Heart left ventricle (tissue), 16 donors: Measurements from ENCODE around the gene PCNP. TPM values are rescaled to one million over a fixed set of nuclear protein-coding genes. Genes with fewer than 3 reads are reported as not detected.

Experiments
- ATAC-seq, 4 donors: fragments of 200-7000 bp; cut with Tn5 transposase; one replicate each; pipeline ENCODE4 v1.9.1; 2020 to 2022; ENCODE audit warnings: moderate library complexity in 4 of 4, mild to moderate bottlenecking in 3 of 4, moderate number of reproducible peaks in 1 of 4
- DNase-seq, 5 donors: peaks; one replicate each; pipeline ENCODE4 v3.0.0-alpha.2; 2020
- H3K27ac ChIP-seq, 12 donors: fragments of 200-600 bp; sonication (generic) in 4 of 12; one replicate each; pipeline versions ENCODE4 v1.5.0 to v1.8.0; 2016 to 2022; ENCODE audit warnings: mild to moderate bottlenecking in 2 of 12
- H3K27me3 ChIP-seq, 9 donors: fragments of 200-600 bp; sonication (generic) in 2 of 9; one replicate each; pipeline versions ENCODE4 v1.5.1 to v1.8.0; 2016 to 2022; ENCODE audit warnings: mild to moderate bottlenecking in 3 of 9
- H3K36me3 ChIP-seq, 9 donors: fragments of 200-600 bp; sonication (generic) in 2 of 9; one replicate each; pipeline versions ENCODE4 v1.5.0 to v1.8.0; 2018 to 2022; ENCODE audit warnings: mild to moderate bottlenecking in 2 of 9
- H3K4me1 ChIP-seq, 12 donors: fragments of 200-600 bp; sonication (generic) in 4 of 12; one replicate each; pipeline versions ENCODE4 v1.5.0 to v1.8.0; 2016 to 2022; ENCODE audit warnings: mild to moderate bottlenecking in 3 of 12
- H3K4me3 ChIP-seq, 12 donors: fragments of 200-600 bp; sonication (generic) in 4 of 12; one replicate each; pipeline versions ENCODE4 v1.5.0 to v1.8.0; 2017 to 2022; ENCODE audit warnings: mild to moderate bottlenecking in 9 of 12, moderate library complexity in 4 of 12
- H3K9me3 ChIP-seq, 12 donors: fragments of 200-600 bp; sonication (generic) in 4 of 12; one replicate each; pipeline versions ENCODE4 v1.5.0 to v1.8.0; 2016 to 2022; ENCODE audit warnings: mild to moderate bottlenecking in 1 of 12
- CTCF ChIP-seq, 12 donors: fragments of 200-600 bp; sonication (generic) in 4 of 12; IDR thresholded peaks; one replicate each; pipeline versions ENCODE4 v1.5.0 to v1.8.0; 2018 to 2022; ENCODE audit warnings: antibody characterized with exemption in 12 of 12, mild to moderate bottlenecking in 5 of 12
- POLR2A ChIP-seq, 2 donors: fragments of 450-650 bp; IDR thresholded peaks; one replicate each; pipeline ENCODE4 v1.6.1; 2017; ENCODE audit warnings: antibody characterized with exemption in 2 of 2, mild to moderate bottlenecking in 2 of 2, moderate library complexity in 2 of 2
- WGBS, 4 donors: extraction: QIAGEN DNeasy Blood & Tissue Kit in 2 of 4; methylation state at CpG; one replicate each; pipeline versions ENCODE4 v1.1.5 to v1.1.7; 2013 to 2018; 5-methylcytosine and 5-hydroxymethylcytosine counted together
- intact Hi-C, 10 donors: fragments of 100-400 bp; cut with DNase I; formaldehyde crosslinking; loops; one replicate each; pipeline versions ENCODE4 v1.11.1 to v1.14.2; 2022
- polyA plus RNA-seq, 2 donors: library from polyadenylated mRNA; stranded (reverse); fragments of 200-250 nt; gene quantifications; one replicate each; pipeline ENCODE4 v1.2.3, GENCODE V29; 2013
- total RNA-seq, 9 donors: library from RNA; depleted of rRNA in 2 of 9; stranded (reverse); fragments of >200 nt in 2 of 9; fragmentation: NEBNext Ultra II Directional in 3 of 9; extraction: Animal tissue kit (Norgen Biotek cat#: 25700) in 3 of 9; gene quantifications; one replicate each; pipeline versions ENCODE4 v1.1.0 to v1.2.4, GENCODE V29; 2016 to 2023
- donor health status: ischemic (EF 13 %, LVEDD 7.1; RV severe dilation, severe dysfunction).
- donor health status: healthy with polysubstance abuse.
- donor health status: DM: no; HTN: yes; CAD: no.
- donor health status: DM: no; HTN: no; CAD: no.
- donor health status: ischemic (EF 25% LVEDD 6.9; RV normal size, moderate dysfunction).
- donor health status: ischemic (EF 25% LVEDD 5.7; RV mildly dilated, moderate dysfunction).
- donor health status: healthy.
- donor health status: DM: yes; HTN: yes; CAD: no.
- donor health status: ischemic (EF 35%, LVEDD 5.7; RV mildly dilated, moderate dysfunction).
- donor health status: nonischemic (EF 11% LVEDD 7.7; RV severe dilation, severe dysfunction).
- donor health status: DM: yes; HTN: yes; CAD: no.
- donor health status: PGD.
- donor health status: ischemic (EF 29% LVEDD 5.4; RV normal size, mild dysfunction).
- donor health status: nonischemic (EF 23%, LVEDD 6.1; RV moderate dilation, normal function).

PCNP gene
- total and polyA plus RNA-seq, 11 donors = 49.7 to 141 (median 118) TPM

GRCh38 chr3:101633186-101633585, 59.2 kb downstream of the PCNP start:
- no peak overlapping the region for H3K27ac ChIP-seq

GRCh38 chr3:101634591-101635196, 60.7 kb downstream of the PCNP start:
- Histone ChIP-seq H3K4me3 (no peak overlapping the region), H3K36me3 (no peaks in the 10 kb centered on the region)
- no peak for TF ChIP-seq CTCF (IDR thresholded peaks at IDR 0.05)
- TF ChIP-seq POLR2A (IDR thresholded peaks at IDR 0.05) = no peak

More at GRCh38 chr3:101633186-101633585, 59.2 kb downstream of the PCNP start:
- intact Hi-C loops = loop anchor here in 1 of 10 donors (10.0 kb wide), 1 partner anchor 48 kb away; no protein-coding TSS in a partner anchor
- ATAC-seq (no peak), DNase-seq (no peak)
- H3K9me3 ChIP-seq = no peaks in the 10 kb centered on the region
- H3K36me3 ChIP-seq = no peaks in the 10 kb centered on the region
- no peaks in the 10 kb centered on the region for H3K27me3 ChIP-seq
- no peak for TF ChIP-seq POLR2A (IDR thresholded peaks at IDR 0.05)
- TF ChIP-seq CTCF (IDR thresholded peaks at IDR 0.05) = no peak
- WGBS, 4 donors = 88 to 92% (median 89%) methylated on average over 10 of the region's 10 CpGs
- H3K4me3 ChIP-seq = no peak overlapping the region
- peaks cover 0 to 7% (median 0%) of the 10 kb centered on the region in 12 donors for H3K4me1 ChIP-seq

GRCh38 chr3:101635345-101635744, 61.4 kb downstream of the PCNP start:
- intact Hi-C loops = loop anchor here in 5 of 10 donors (5.0 to 10.0 kb wide), 2 partner anchors 51 to 63 kb away; partner anchors contain the start of gene PCNP (in 4 of the 5)
- Histone ChIP-seq H3K4me1 (peaks cover 0 to 7% (median 0%) of the 10 kb centered on the region in 12 donors), H3K4me3 (no peak overlapping the region), H3K9me3 (no peaks in the 10 kb centered on the region), H3K27me3 (no peaks in the 10 kb centered on the region), H3K27ac (no peak overlapping the region), H3K36me3 (no peaks in the 10 kb centered on the region)
- TF ChIP-seq POLR2A (IDR thresholded peaks at IDR 0.05) (no peak), CTCF (IDR thresholded peaks at IDR 0.05) (no peak)
- DNase-seq = no peak
- no peak for ATAC-seq
- 81 to 87% (median 83%) methylated on average over 9 of the region's 9 CpGs for WGBS, 4 donors

More at GRCh38 chr3:101634591-101635196, 60.7 kb downstream of the PCNP start:
- no peak for DNase-seq
- Histone ChIP-seq H3K27ac (no peak overlapping the region), H3K27me3 (no peaks in the 10 kb centered on the region), H3K9me3 (no peaks in the 10 kb centered on the region), H3K4me1 (peaks cover 0 to 7% (median 0%) of the 10 kb centered on the region in 12 donors)
- WGBS, 4 donors = 67 to 79% (median 72%) methylated on average over 9 of the region's 9 CpGs
- intact Hi-C loops = loop anchor here in 5 of 10 donors (5.0 to 10.0 kb wide), 2 partner anchors 50 to 62 kb away; partner anchors contain the start of gene PCNP (in 4 of the 5)
- ATAC-seq = no peak

- DNase-seq = peak in 4 of 5 donors; percentile 45 to 57 (median 54)
- intact Hi-C loops = loop anchor here in 7 of 10 donors (2.0 to 10.0 kb wide), 3 partner anchors 51 to 64 kb away; partner anchors contain the start of gene PCNP (in 4 of the 7)
- ATAC-seq = peak; percentile 67 to 84 (median 83)
- peaks cover 0 to 7% (median 0%) of the 10 kb centered on the region in 12 donors for H3K4me1 ChIP-seq
- H3K4me3 ChIP-seq = no peak overlapping the region
- H3K36me3 ChIP-seq = no peaks in the 10 kb centered on the region
- no peak for TF ChIP-seq POLR2A (IDR thresholded peaks at IDR 0.05)
- TF ChIP-seq CTCF (IDR thresholded peaks at IDR 0.05) = peak; percentile 33 to 70 (median 60)
- WGBS, 4 donors = 49 to 58% (median 52%) methylated on average over 18 of the region's 18 CpGs
- no peaks in the 10 kb centered on the region for H3K27me3 ChIP-seq
- H3K27ac ChIP-seq = no peak overlapping the region
- no peaks in the 10 kb centered on the region for H3K9me3 ChIP-seq
Observed at GRCh38 chr3:101635954-101636798, 62.2 kb downstream of the PCNP start.
